GM23338 (cell line): ENCODE data around the gene MED13. TPM values are rescaled to one million over a fixed set of nuclear protein-coding genes. Genes with fewer than 3 reads are reported as not detected.

Experiments
- ATAC-seq: fragments of 200-7000 bp; cut with Tn5 transposase; 3 replicates; pipeline ENCODE4 v1.9.1; 2020
- DNase-seq: peaks from one replicate; pipeline ENCODE4 v3.0.0-alpha.2; 2015; ENCODE audit warnings: low spot score
- H2AFZ ChIP-seq: fragments of 200-600 bp; sonication (generic); 2 replicates; pipeline ENCODE4 v1.8.0; 2016; ENCODE audit warnings: antibody characterized with exemption, mild to moderate bottlenecking, moderate library complexity
- H3F3A ChIP-seq: fragments of 200-600 bp; sonication (generic); replicated peaks from 2 replicates; pipeline ENCODE4 v1.8.0; 2017; ENCODE audit warnings: antibody characterized with exemption, mixed run types, low read depth
- H3K27ac ChIP-seq: fragments of 200-600 bp; sonication (generic); 2 replicates; pipeline ENCODE4 v1.6.1; 2016; ENCODE audit warnings: low read depth
- H3K27me3 ChIP-seq: fragments of 200-600 bp; sonication (generic); 2 replicates; pipeline ENCODE4 v1.8.0; 2016; ENCODE audit warnings: mild to moderate bottlenecking, mixed run types, moderate library complexity; ENCODE audit not compliant: insufficient read depth
- H3K36me3 ChIP-seq: fragments of 200-600 bp; sonication (generic); 2 replicates; pipeline ENCODE4 v1.8.0; 2016; ENCODE audit warnings: mild to moderate bottlenecking; ENCODE audit not compliant: insufficient read depth
- H3K4me1 ChIP-seq: fragments of 200-600 bp; sonication (generic); 2 replicates; pipeline ENCODE4 v1.8.0; 2016; ENCODE audit warnings: mild to moderate bottlenecking, moderate library complexity; ENCODE audit not compliant: insufficient read depth
- H3K4me2 ChIP-seq: fragments of 200-600 bp; sonication (generic); 2 replicates; pipeline ENCODE4 v1.7.1; 2017; ENCODE audit warnings: mixed run types
- H3K4me3 ChIP-seq: fragments of 200-600 bp; sonication (generic); 2 replicates; pipeline ENCODE4 v1.6.1; 2016; ENCODE audit warnings: mixed run types
- H3K79me2 ChIP-seq: fragments of 200-600 bp; sonication (generic); replicated peaks from 2 replicates; pipeline ENCODE4 v1.8.0; 2017; ENCODE audit warnings: mild to moderate bottlenecking; ENCODE audit not compliant: insufficient read depth
- H3K9me2 ChIP-seq: fragments of 200-600 bp; sonication (generic); 2 replicates; pipeline ENCODE4 v1.8.0; 2017; ENCODE audit not compliant: insufficient read depth
- H4K20me1 ChIP-seq: fragments of 200-600 bp; sonication (generic); replicated peaks from 2 replicates; pipeline ENCODE4 v1.8.0; 2017; ENCODE audit warnings: mild to moderate bottlenecking; ENCODE audit not compliant: insufficient read depth
- H3K27ac Mint-ChIP-seq: 2 replicates; pipeline ENCODE4 v1.8.0; 2020; ENCODE audit warnings: inconsistent platforms, mild to moderate bottlenecking, moderate library complexity, mixed read lengths
- H3K27me3 Mint-ChIP-seq: 3 replicates; pipeline ENCODE4 v1.8.0; 2022; ENCODE audit warnings: low read depth, mild to moderate bottlenecking, moderate library complexity, mixed read lengths, inconsistent platforms; ENCODE audit not compliant: insufficient read depth, poor library complexity
- H3K36me3 Mint-ChIP-seq: 3 replicates; pipeline ENCODE4 v1.8.0; 2021; ENCODE audit warnings: low read depth, mild to moderate bottlenecking, inconsistent platforms, moderate library complexity, mixed read lengths
- H3K4me1 Mint-ChIP-seq: 3 replicates; pipeline ENCODE4 v1.8.0; 2020; ENCODE audit warnings: mild to moderate bottlenecking, inconsistent platforms, mixed read lengths
- H3K4me3 Mint-ChIP-seq: 3 replicates; pipeline ENCODE4 v1.8.0; 2021; ENCODE audit warnings: moderate library complexity, mild to moderate bottlenecking, inconsistent platforms, mixed read lengths
- H3K9me3 Mint-ChIP-seq: 3 replicates; pipeline ENCODE4 v1.8.0; 2020; ENCODE audit warnings: moderate library complexity, mild to moderate bottlenecking, inconsistent platforms, mixed read lengths
- EZH2 ChIP-seq: fragments of 200-600 bp; sonication (generic); IDR thresholded peaks from one replicate; pipeline ENCODE4 v1.8.0; 2017; ENCODE audit warnings: antibody characterized with exemption, mild to moderate bottlenecking, low read depth; ENCODE audit not compliant: unreplicated experiment
- EZH2phosphoT487 ChIP-seq: fragments of 200-600 bp; sonication (generic); IDR thresholded peaks from one replicate; pipeline ENCODE4 v1.8.1; 2018; ENCODE audit warnings: antibody characterized with exemption; ENCODE audit not compliant: unreplicated experiment
- JUNB ChIP-seq: IDR thresholded peaks from one replicate; pipeline ENCODE4 v1.6.1; 2016; ENCODE audit warnings: antibody characterized with exemption; ENCODE audit not compliant: unreplicated experiment
- NANOG ChIP-seq: IDR thresholded peaks from 2 replicates; pipeline ENCODE4 v1.6.1; 2016; ENCODE audit warnings: antibody characterized with exemption, borderline replicate concordance
- STAT1 ChIP-seq: IDR thresholded peaks from one replicate; pipeline ENCODE4 v1.6.1; 2016; ENCODE audit warnings: antibody characterized with exemption; ENCODE audit not compliant: unreplicated experiment
- ZNF114 ChIP-seq: fragments of 250-450 bp; sonication (Bioruptor Pico); IDR thresholded peaks from 2 replicates; pipeline ENCODE4 v1.5.0; 2020; ENCODE audit warnings: mild to moderate bottlenecking, moderate library complexity
- ZNF462 ChIP-seq: fragments of 250-450 bp; sonication (Bioruptor Pico); IDR thresholded peaks from 2 replicates; pipeline ENCODE4 v1.5.0; 2020; ENCODE audit warnings: mild to moderate bottlenecking, moderate library complexity
- polyA plus RNA-seq: library from polyadenylated mRNA; unstranded; fragments of >200 nt; fragmentation: Nextera tagmentation; extraction: Ambion mirVana; gene quantifications from 2 replicates; pipeline ENCODE4 v1.2.1, GENCODE V29; 2016
- total RNA-seq: library from RNA; depleted of rRNA; stranded (reverse); fragments of >200 nt; shearing (Covaris generic); gene quantifications from 2 replicates; pipeline ENCODE4 v1.2.3, GENCODE V29; 2014
- TF ChIP-seq, protein P1 (sequence below), 2 experiments: fragments of 200-600 bp in 1 of 2; sonication (generic) in 1 of 2; conservative IDR thresholded peaks; 2 replicates each; pipeline versions ENCODE4 v1.5.1 to v1.6.1; 2016 to 2017; ENCODE audit warnings: antibody characterized with exemption in 2 of 2, low read depth in 2 of 2, mild to moderate bottlenecking in 2 of 2, moderate library complexity in 1 of 2

The MED13 gene
- total and polyA plus RNA-seq, 2 experiments from 2014 or later = 13.0 to 45.8 TPM

DNA sequence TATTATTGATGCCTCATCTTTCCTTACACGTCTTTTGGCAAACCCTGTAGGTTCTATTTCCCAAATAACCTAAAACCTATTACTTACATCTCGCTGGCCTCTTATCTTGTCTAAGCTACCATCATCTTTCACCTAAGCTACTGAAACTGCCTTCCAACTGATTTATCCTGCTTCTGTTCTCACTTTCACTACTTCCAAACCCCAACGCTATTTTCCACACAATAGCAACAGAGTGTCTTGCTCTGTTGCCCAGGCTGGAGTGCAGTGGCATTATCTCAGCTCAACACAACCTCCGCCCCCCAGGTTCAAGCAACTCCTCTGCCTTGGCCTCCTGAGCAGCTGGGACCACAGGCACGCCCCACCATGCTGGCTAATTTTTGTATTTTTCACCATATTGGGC, 84.5 kb downstream of the MED13 start:
- Mint-ChIP-seq H3K36me3 (peaks cover 69% of the 10 kb centered on the region), H3K27ac (no peak overlapping the region), H3K9me3 (no peaks in the 10 kb centered on the region), H3K4me3 (no peak overlapping the region), H3K4me1 (no peaks in the 10 kb centered on the region), H3K27me3 (peaks cover 3% of the 10 kb centered on the region)
- H3K4me2 ChIP-seq = no peak overlapping the region
- no peaks in the 10 kb centered on the region for H3K27me3 ChIP-seq
- peaks cover 4% of the 10 kb centered on the region; the same call in 1 of the 2 replicates for H4K20me1 ChIP-seq
- no peak for ATAC-seq
- no peaks in the 10 kb centered on the region for H3F3A ChIP-seq
- H3K4me3 ChIP-seq = no peak overlapping the region
- no peak for TF ChIP-seq ZNF462 (CRISPR knock-in tag)
- TF ChIP-seq EZH2 = no peak
- no peak for TF ChIP-seq STAT1
- no peak for TF ChIP-seq ZNF114
- no peak for TF ChIP-seq JUNB
- TF ChIP-seq EZH2phosphoT487 = no peak
- TF ChIP-seq, protein P1, sequence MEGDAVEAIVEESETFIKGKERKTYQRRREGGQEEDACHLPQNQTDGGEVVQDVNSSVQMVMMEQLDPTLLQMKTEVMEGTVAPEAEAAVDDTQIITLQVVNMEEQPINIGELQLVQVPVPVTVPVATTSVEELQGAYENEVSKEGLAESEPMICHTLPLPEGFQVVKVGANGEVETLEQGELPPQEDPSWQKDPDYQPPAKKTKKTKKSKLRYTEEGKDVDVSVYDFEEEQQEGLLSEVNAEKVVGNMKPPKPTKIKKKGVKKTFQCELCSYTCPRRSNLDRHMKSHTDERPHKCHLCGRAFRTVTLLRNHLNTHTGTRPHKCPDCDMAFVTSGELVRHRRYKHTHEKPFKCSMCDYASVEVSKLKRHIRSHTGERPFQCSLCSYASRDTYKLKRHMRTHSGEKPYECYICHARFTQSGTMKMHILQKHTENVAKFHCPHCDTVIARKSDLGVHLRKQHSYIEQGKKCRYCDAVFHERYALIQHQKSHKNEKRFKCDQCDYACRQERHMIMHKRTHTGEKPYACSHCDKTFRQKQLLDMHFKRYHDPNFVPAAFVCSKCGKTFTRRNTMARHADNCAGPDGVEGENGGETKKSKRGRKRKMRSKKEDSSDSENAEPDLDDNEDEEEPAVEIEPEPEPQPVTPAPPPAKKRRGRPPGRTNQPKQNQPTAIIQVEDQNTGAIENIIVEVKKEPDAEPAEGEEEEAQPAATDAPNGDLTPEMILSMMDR (conservative IDR thresholded peaks at IDR 0.05; ENCODE audit: low read depth in 2 of 2) = no peak
- no peak for TF ChIP-seq NANOG
- DNase-seq = no peak
- peaks cover 39% of the 10 kb centered on the region for H3K36me3 ChIP-seq
- no peak overlapping the region for H2AFZ ChIP-seq
- no peak overlapping the region for H3K27ac ChIP-seq
- H3K4me1 ChIP-seq = no peaks in the 10 kb centered on the region
- no peaks in the 10 kb centered on the region for H3K9me2 ChIP-seq
- peaks cover 53% of the 10 kb centered on the region for H3K79me2 ChIP-seq
